Lower leg skin (tissue), 4 donors: ENCODE measurements around the gene SKI. TPM values are rescaled to one million over a fixed set of nuclear protein-coding genes. Genes with fewer than 3 reads are reported as not detected.

ENCODE experiments used
- DNase-seq, 2 donors: peaks; one replicate each; pipeline ENCODE4 v3.0.0-alpha.2; 2019; ENCODE audit warnings: low spot score in 2 of 2
- H3K4me3 ChIP-seq: fragments of 200-600 bp; sonication (generic); 2 replicates; pipeline ENCODE4 v1.5.1; 2017; ENCODE audit warnings: mild to moderate bottlenecking, low read depth; ENCODE audit not compliant: poor library complexity, severe bottlenecking
- POLR2A ChIP-seq, 2 donors: fragments of 450-650 bp; IDR thresholded peaks; one replicate each; pipeline ENCODE4 v1.6.1; 2016 to 2017; ENCODE audit warnings: antibody characterized with exemption in 2 of 2, mild to moderate bottlenecking in 1 of 2, moderate library complexity in 1 of 2
- WGBS, 2 donors: methylation state at CpG; one replicate each; pipeline ENCODE4 v1.1.5; 2018; 5-methylcytosine and 5-hydroxymethylcytosine counted together
- intact Hi-C: fragments of 100-400 bp; cut with DNase I; formaldehyde crosslinking; loops from one replicate; pipeline ENCODE4 v1.15.0; 2023; ENCODE audit warnings: low total_unique reads
- total RNA-seq, 4 donors: library from RNA; depleted of rRNA; stranded (reverse); fragments of >200 nt; gene quantifications; one replicate each; pipeline ENCODE4 v1.1.0, GENCODE V29; 2016
- TF ChIP-seq, protein P1 (sequence below), 3 donors: fragments of 450-650 bp; IDR thresholded peaks; one replicate each; pipeline ENCODE4 v1.5.1; 2016; ENCODE audit warnings: antibody characterized with exemption in 3 of 3, mild to moderate bottlenecking in 3 of 3, moderate library complexity in 2 of 3

The SKI gene
- total RNA-seq, 4 donors from 2014 or later, result 67.3 to 80.8 (median 75.4) TPM

DNA sequence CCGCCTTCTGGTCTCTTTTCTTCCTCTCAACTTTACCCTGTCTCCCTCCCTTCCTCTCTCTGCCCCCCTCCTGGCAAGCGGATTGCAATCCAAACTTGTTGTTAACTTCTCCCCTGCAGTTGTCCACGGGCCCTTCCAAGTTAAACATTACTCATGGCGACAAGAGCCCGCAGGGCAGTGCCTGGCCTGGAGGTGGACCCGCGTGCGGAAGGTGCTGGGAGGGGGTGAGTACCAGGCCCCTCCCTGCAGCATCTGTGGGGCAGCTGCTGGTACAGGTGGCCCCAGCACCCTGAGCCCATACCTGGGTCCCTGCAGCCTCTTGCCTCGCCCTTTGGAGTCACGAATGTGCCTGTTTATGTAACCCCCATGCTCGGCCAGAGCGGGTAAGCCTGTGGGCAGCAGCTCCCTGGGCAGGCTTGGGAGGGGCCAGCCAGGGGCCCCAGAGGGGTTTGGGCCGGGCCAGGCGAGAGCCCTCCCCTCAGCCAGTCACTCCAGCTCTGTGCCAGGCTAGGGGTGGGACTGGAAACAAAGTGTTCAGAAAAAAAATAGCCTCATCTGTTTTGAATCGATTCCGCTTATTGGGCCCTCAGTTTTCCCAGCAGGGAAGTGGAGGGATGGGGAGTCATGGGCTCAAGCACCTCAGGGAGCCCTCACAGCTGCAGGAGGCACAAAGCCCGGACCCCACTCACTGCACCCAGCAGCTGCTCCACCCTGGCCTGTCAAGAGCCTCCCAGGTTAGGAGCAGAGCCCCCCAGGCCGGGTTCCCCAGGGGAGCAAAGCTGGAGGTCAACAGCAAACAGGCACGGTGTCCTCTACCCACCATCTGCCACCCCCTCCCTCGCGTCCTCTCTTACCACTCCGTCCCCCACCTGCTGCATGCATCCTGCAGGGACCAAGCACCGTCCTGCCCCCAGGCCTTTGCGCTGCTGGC, 19.5 kb upstream of the SKI start:
- 33 to 36% methylated on average over 22 to 23 of the region's 24 CpGs for WGBS, 2 donors
- no peak for TF ChIP-seq POLR2A (IDR thresholded peaks at IDR 0.05)
- TF ChIP-seq, protein P1, sequence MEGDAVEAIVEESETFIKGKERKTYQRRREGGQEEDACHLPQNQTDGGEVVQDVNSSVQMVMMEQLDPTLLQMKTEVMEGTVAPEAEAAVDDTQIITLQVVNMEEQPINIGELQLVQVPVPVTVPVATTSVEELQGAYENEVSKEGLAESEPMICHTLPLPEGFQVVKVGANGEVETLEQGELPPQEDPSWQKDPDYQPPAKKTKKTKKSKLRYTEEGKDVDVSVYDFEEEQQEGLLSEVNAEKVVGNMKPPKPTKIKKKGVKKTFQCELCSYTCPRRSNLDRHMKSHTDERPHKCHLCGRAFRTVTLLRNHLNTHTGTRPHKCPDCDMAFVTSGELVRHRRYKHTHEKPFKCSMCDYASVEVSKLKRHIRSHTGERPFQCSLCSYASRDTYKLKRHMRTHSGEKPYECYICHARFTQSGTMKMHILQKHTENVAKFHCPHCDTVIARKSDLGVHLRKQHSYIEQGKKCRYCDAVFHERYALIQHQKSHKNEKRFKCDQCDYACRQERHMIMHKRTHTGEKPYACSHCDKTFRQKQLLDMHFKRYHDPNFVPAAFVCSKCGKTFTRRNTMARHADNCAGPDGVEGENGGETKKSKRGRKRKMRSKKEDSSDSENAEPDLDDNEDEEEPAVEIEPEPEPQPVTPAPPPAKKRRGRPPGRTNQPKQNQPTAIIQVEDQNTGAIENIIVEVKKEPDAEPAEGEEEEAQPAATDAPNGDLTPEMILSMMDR (IDR thresholded peaks at IDR 0.05), result no peak
- intact Hi-C loops, result no loop called here
- DNase-seq, result no peak
- H3K4me3 ChIP-seq, result no peak overlapping the region

DNA sequence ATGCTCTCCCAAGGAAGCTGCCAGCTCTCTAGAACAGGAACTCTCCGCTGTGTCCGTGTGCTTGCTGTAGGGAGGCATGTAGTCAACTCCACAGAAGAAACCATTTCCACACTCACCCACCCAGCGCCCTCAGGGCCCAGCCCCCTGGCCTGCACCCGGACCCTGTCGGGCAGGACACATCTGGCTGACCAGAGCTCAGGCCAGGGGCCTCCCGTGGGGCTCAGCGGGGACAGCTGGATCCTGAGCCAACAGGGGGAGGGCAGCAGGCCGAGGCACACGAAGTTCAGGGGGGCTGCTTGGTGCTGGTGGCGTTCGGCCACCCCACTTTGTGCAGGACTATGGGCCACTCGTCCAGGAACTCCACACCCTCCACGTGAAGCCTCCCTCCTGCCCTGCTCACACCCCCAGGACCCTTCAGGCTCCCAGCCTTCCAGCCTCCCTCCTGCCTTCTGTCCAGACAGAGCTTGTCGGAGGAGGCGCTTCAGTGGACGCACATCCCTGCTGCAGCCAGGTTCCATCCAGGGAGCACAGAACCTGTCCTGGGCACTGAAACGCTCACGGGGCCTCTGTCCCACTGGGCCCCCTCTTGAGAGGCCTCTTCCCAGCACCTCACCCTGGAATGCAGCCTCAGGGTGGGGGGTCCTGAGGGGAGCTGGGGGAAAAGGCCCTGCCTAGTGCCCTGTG, 18.6 kb upstream of the SKI start:
- no peak overlapping the region for H3K4me3 ChIP-seq
- WGBS, 2 donors, result 52 to 55% methylated on average over 12 to 16 of the region's 18 CpGs
- DNase-seq, result no peak
- intact Hi-C loops, result no loop called here
- TF ChIP-seq, protein P1 (IDR thresholded peaks at IDR 0.05), result no peak
- TF ChIP-seq POLR2A (IDR thresholded peaks at IDR 0.05), result no peak

DNA sequence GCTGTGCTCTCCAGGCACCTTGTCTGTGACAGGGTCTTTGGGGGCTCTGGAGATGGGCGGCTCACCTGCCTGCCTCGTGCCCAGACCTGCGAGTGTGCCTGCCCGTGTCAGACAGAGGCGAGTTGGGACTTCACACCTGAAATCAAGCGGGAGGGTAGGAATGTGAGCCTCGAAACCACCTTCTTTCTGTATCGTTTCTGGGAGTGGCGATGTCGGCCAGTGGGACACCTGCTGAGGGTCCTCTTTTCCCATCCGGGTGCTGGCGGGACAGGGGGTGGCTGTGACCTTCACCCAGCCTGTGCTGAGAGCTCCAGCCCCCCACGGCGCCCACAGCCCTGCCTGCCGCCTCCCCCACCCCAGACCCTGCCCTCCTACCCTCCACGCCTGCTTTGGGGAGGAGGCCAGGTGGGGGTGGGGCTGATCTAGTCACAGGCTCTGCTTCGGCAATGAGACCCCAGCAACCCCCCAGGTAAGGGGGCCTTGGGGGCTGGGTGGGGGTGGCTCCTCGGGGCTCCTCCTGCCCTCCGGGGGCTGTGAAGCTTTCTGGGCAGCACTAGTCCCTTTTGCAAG, 17.9 kb upstream of the SKI start:
- WGBS, 2 donors, result 54 to 73% methylated on average over 17 to 19 of the region's 19 CpGs
- no peak overlapping the region for H3K4me3 ChIP-seq
- DNase-seq, result no peak
- intact Hi-C loops, result no loop called here
- TF ChIP-seq, protein P1 (IDR thresholded peaks at IDR 0.05), result no peak
- no peak for TF ChIP-seq POLR2A (IDR thresholded peaks at IDR 0.05)

DNA sequence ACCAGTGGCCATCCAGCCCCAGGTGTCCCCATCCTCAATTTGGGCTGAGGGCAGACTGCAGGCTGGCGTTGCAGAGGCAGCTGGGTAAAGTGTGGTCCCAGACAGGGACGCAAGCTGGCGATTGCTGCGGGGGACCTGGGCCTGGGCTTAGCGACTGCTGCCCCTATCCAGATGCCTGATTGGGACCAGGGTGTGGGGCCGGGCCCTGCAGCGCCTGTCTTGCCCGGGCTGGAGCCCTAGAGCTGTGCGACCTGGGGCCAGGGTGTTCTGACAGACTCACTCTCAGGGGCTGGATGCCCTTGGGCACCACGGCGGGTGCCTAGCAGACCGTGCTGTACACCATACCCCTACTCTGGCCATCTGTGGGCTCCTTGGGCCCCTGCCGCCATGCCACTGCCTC, 17.3 kb upstream of the SKI start:
- H3K4me3 ChIP-seq, result no peak overlapping the region
- no peak for DNase-seq
- intact Hi-C loops, result no loop called here
- WGBS, 2 donors, result 31 to 65% methylated on average over 8 to 13 of the region's 13 CpGs
- TF ChIP-seq, protein P1 (IDR thresholded peaks at IDR 0.05), result no peak
- TF ChIP-seq POLR2A (IDR thresholded peaks at IDR 0.05), result no peak

DNA sequence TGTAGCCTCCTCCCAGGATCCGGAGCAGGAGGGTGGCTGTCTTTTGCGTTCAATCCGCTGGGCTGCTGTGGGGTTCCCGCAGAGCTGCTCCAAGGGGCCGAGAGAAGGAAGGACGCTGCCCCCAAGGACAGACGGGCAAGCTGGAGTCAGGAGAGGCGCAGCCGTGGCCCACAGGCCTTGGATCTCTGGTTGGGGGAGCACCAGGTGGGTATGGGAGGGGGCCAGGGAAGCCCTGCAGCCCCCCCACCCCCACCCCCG, 15.9 kb upstream of the SKI start:
- intact Hi-C loops, result no loop called here
- H3K4me3 ChIP-seq, result no peak overlapping the region
- TF ChIP-seq, protein P1 (IDR thresholded peaks at IDR 0.05), result no peak
- no peak for TF ChIP-seq POLR2A (IDR thresholded peaks at IDR 0.05)
- DNase-seq, result no peak
- 13 to 25% methylated on average over 10 of the region's 10 CpGs for WGBS, 2 donors
